Panc1 (cell line): ENCODE measurements around the gene GCC2. TPM values are rescaled to one million over a fixed set of nuclear protein-coding genes. Genes with fewer than 3 reads are reported as not detected.

ENCODE experiments used
- ATAC-seq: fragments of 200-7000 bp; cut with Tn5 transposase; 2 replicates; pipeline ENCODE4 v1.9.1; 2020; ENCODE audit warnings: mild to moderate bottlenecking, moderate library complexity
- BruUV-seq: library from RNA; stranded (reverse); fragments of 400-500 nt; replicated peaks from 2 replicates; lab custom pipeline; 2021; lab: Mats Ljungman, UMichigan
- CTCF ChIA-PET: fragments of 300-600 bp; sonication (Branson Sonifier 250); formaldehyde crosslinking; loops from one replicate; lab custom pipeline; 2022; ENCODE audit warnings: antibody characterized with exemption; lab: Charles Lee
- POLR2A ChIA-PET: fragments of 300-600 bp; sonication (Branson Sonifier 250); formaldehyde crosslinking; loops from one replicate; lab custom pipeline; 2022; ENCODE audit warnings: antibody characterized with exemption; lab: Charles Lee
- DNase-seq: peaks from one replicate; pipeline ENCODE4 v3.0.0-alpha.2; 2010; ENCODE audit warnings: low read depth, low spot score
- H3K27ac ChIP-seq: 2 replicates; pipeline ENCODE4 v1.5.1; 2011; ENCODE audit warnings: mild to moderate bottlenecking, low read length, inconsistent platforms
- H3K27me3 ChIP-seq: fragments of 200-500 bp; sonication (Bioruptor generic); 2 replicates; pipeline ENCODE4 v1.6.0; 2014; ENCODE audit warnings: low read length, inconsistent platforms; ENCODE audit not compliant: control insufficient read depth, insufficient read depth
- H3K36me3 ChIP-seq: fragments of 200-500 bp; sonication (Bioruptor generic); 2 replicates; pipeline ENCODE4 v1.5.1; 2014; ENCODE audit warnings: inconsistent platforms, mild to moderate bottlenecking, low read length, moderate library complexity; ENCODE audit not compliant: control insufficient read depth, insufficient read depth
- H3K4me1 ChIP-seq: 2 replicates; pipeline ENCODE4 v1.5.1; 2011; ENCODE audit warnings: inconsistent platforms, mild to moderate bottlenecking, low read length, moderate library complexity; ENCODE audit not compliant: control insufficient read depth, insufficient read depth
- H3K4me3 ChIP-seq, 2 experiments: 2 replicates each; pipeline ENCODE4 v1.5.1; 2011 to 2012; ENCODE audit warnings: low read depth in 2 of 2, low read length in 2 of 2, mild to moderate bottlenecking in 2 of 2, inconsistent platforms in 1 of 2, moderate library complexity in 1 of 2
- H3K9me3 ChIP-seq: fragments of 200-500 bp; sonication (Bioruptor generic); 2 replicates; pipeline ENCODE4 v1.5.1; 2014; ENCODE audit warnings: low read depth, mild to moderate bottlenecking, inconsistent platforms, low read length, moderate library complexity; ENCODE audit not compliant: control insufficient read depth, insufficient read depth
- POLR2AphosphoS5 ChIP-seq: IDR thresholded peaks from 2 replicates; pipeline ENCODE4 v1.6.1; 2012; ENCODE audit warnings: mild to moderate bottlenecking, low read depth, low read length, moderate library complexity
- SIN3A ChIP-seq: IDR thresholded peaks from 2 replicates; pipeline ENCODE4 v1.6.1; 2012; ENCODE audit warnings: low read depth, mild to moderate bottlenecking, low read length, moderate library complexity, borderline replicate concordance; ENCODE audit not compliant: insufficient read depth
- TCF7L2 ChIP-seq: IDR thresholded peaks from 2 replicates; pipeline ENCODE4 v1.6.1; 2011; ENCODE audit warnings: mild to moderate bottlenecking, low read depth, low read length, inconsistent platforms
- in situ Hi-C: cut with HindIII; loops from 2 replicates; pipeline ENCODE4 v1.10.0; 2016; ENCODE audit warnings: low sequenced_read_pairs, low pct_unique_long_range_greater_than_20kb
- intact Hi-C: fragments of 100-400 bp; cut with micrococcal nuclease; formaldehyde crosslinking; loops from one replicate; pipeline ENCODE4 v1.10.0; 2022; ENCODE audit not compliant: unreplicated experiment
- total RNA-seq: library from RNA; stranded (reverse); gene quantifications from one replicate; pipeline ENCODE4 v1.2.1, GENCODE V29; 2021; ENCODE audit not compliant: unreplicated experiment
- TF ChIP-seq, protein P1 (sequence below): fragments of 450-650 bp; IDR thresholded peaks from 2 replicates; pipeline ENCODE4 v1.5.1; 2017; ENCODE audit warnings: mild to moderate bottlenecking
- TF ChIP-seq, protein P2 (sequence below), 2 experiments: IDR thresholded peaks; 2 replicates each; pipeline ENCODE4 v1.6.1; 2011 to 2012; ENCODE audit warnings: low read depth in 2 of 2, control low read depth in 1 of 2, low read length in 1 of 2, mild to moderate bottlenecking in 1 of 2, moderate library complexity in 1 of 2; ENCODE audit not compliant: insufficient read depth in 1 of 2

GCC2 gene
- total RNA-seq, 1 experiment from 2014 or later: 23.4 TPM

DNA sequence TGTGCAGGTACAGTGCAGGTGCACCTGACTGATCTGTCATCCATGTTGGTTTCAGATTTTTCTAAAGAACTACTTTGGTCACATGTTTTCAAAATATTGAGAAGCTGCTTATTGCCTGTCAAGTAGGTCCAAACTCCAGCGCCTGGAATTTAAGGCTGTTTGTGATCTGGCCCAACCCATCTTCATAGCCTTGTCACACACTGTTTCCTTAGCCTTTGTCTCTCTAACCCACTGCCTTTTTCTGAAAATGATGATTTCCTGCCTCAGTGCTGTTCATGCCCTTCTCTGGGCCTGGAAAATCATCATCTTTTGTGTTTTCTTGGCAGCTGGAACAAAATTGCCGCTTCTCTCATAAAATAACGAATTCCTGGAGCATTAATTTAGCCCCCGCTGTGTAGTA is 92.4 kb downstream of the GCC2 start:
- POLR2A ChIA-PET: no interaction called here
- in situ Hi-C loops: no loop called here
- TF ChIP-seq POLR2AphosphoS5 (no peak), SIN3A (no peak)
- TF ChIP-seq, protein P1, sequence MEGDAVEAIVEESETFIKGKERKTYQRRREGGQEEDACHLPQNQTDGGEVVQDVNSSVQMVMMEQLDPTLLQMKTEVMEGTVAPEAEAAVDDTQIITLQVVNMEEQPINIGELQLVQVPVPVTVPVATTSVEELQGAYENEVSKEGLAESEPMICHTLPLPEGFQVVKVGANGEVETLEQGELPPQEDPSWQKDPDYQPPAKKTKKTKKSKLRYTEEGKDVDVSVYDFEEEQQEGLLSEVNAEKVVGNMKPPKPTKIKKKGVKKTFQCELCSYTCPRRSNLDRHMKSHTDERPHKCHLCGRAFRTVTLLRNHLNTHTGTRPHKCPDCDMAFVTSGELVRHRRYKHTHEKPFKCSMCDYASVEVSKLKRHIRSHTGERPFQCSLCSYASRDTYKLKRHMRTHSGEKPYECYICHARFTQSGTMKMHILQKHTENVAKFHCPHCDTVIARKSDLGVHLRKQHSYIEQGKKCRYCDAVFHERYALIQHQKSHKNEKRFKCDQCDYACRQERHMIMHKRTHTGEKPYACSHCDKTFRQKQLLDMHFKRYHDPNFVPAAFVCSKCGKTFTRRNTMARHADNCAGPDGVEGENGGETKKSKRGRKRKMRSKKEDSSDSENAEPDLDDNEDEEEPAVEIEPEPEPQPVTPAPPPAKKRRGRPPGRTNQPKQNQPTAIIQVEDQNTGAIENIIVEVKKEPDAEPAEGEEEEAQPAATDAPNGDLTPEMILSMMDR: no peak

DNA sequence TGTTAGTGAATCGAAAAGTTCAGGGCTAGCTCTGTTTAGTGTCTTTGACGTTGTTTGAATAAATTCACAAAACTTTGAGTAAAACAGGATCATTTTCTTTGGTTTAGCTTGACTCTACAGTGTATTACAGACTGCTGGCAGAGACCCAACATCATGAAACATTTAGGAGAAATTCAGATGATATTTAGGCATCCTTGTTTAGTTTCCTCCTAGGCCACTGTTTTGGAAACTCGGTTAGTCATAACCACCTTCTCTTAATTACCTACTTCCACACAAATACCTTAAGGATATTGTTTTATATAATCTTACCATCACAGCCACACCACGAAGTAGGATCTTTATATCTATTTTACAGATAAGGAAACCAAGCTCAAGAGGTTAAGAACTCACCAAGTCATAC is 93.1 kb downstream of the GCC2 start:
- no TSS peak for BruUV-seq

More for the DNA sequence above, 92.4 kb downstream of the GCC2 start:
- BruUV-seq: no TSS peak
- no peaks in the 10 kb centered on the region for H3K27me3 ChIP-seq
- DNase-seq: no peak
- no peak overlapping the region for H3K27ac ChIP-seq
- no peak for ATAC-seq
- H3K4me1 ChIP-seq: peaks cover 26% of the 10 kb centered on the region
- no peaks in the 10 kb centered on the region for H3K9me3 ChIP-seq
- H3K4me3 ChIP-seq: no peak overlapping the region
- no peaks in the 10 kb centered on the region for H3K36me3 ChIP-seq
- CTCF ChIA-PET: no interaction called here
- intact Hi-C loops: no loop called here

More for the DNA sequence above, 93.1 kb downstream of the GCC2 start:
- Histone ChIP-seq H3K36me3 (no peaks in the 10 kb centered on the region), H3K27me3 (no peaks in the 10 kb centered on the region), H3K4me3 (no peak overlapping the region), H3K4me1 (peaks cover 20% of the 10 kb centered on the region), H3K27ac (no peak overlapping the region), H3K9me3 (no peaks in the 10 kb centered on the region)
- DNase-seq (no peak), ATAC-seq (no peak)
- POLR2A ChIA-PET: no interaction called here
- TF ChIP-seq, protein P1: no peak
- TF ChIP-seq SIN3A (no peak), TCF7L2 (no peak), POLR2AphosphoS5 (no peak)
- TF ChIP-seq, protein P2, sequence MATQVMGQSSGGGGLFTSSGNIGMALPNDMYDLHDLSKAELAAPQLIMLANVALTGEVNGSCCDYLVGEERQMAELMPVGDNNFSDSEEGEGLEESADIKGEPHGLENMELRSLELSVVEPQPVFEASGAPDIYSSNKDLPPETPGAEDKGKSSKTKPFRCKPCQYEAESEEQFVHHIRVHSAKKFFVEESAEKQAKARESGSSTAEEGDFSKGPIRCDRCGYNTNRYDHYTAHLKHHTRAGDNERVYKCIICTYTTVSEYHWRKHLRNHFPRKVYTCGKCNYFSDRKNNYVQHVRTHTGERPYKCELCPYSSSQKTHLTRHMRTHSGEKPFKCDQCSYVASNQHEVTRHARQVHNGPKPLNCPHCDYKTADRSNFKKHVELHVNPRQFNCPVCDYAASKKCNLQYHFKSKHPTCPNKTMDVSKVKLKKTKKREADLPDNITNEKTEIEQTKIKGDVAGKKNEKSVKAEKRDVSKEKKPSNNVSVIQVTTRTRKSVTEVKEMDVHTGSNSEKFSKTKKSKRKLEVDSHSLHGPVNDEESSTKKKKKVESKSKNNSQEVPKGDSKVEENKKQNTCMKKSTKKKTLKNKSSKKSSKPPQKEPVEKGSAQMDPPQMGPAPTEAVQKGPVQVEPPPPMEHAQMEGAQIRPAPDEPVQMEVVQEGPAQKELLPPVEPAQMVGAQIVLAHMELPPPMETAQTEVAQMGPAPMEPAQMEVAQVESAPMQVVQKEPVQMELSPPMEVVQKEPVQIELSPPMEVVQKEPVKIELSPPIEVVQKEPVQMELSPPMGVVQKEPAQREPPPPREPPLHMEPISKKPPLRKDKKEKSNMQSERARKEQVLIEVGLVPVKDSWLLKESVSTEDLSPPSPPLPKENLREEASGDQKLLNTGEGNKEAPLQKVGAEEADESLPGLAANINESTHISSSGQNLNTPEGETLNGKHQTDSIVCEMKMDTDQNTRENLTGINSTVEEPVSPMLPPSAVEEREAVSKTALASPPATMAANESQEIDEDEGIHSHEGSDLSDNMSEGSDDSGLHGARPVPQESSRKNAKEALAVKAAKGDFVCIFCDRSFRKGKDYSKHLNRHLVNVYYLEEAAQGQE (IDR thresholded peaks at IDR 0.05; ENCODE audit: insufficient read depth in 1 of 2, low read depth in 2 of 2, low read length in 1 of 2): no peak
- CTCF ChIA-PET: no interaction called here
- in situ Hi-C loops: no loop called here
- intact Hi-C loops: loop anchor here (1.0 kb wide), 1 partner anchor 22 kb away; no protein-coding TSS in a partner anchor
